HL-60/S4 treated with retinoic acid at 250 ng/mL for 4 days and 3 days (cell line): ENCODE data around the gene RTL3.

Source experiments
- in situ Hi-C: fragments of 300-500 bp; cut with MboI; formaldehyde crosslinking; loops from 2 replicates; pipeline ENCODE4 v1.7.0; 2022; ENCODE audit warnings: low sequenced_read_pairs

RTL3 gene

GRCh38 chrX:78619834-78620233, 39.3 kb downstream of the RTL3 start:
- in situ Hi-C loops: no loop called here

DNA sequence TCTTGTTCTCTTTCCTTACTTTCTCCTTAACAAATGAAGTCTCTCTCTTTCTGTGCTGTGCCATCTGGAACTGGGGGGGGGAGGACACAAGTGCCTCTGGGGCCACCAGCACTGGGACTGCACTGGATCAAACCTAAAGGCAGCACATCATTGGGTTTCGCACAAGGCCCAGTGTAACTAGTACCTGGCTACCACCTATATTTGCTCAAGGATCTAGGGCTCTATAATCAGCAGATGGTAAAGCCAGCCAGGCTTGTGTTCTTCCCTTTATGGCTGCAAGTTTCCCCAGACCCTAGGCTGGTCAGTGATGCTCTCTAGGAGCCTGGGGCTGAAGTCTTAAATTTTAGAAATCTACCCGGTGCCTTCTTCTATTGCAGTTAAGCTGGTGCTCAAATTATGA, 40.1 kb downstream of the RTL3 start:
- in situ Hi-C loops: no loop called here

DNA sequence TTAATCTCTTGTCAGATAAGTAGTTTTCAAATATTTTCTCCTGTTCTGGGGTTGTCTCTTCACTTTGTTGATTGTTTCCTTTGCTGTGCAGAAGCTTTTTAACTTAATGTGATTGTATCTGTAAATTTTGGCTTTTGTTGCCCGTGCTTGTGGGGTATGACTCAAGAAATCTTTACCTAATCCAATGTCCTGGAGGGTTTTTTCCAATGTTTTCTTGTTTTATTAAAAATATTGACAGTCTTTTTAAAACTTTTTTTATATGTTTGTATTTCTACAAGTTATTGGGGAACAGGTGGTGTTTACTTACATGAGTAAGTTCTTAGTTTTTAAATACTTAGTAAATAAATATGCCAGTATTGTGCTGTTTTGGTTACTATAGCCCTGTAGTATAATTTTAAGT, 44.9 kb downstream of the RTL3 start:
- in situ Hi-C loops: no loop called here
